PC-3 (cell line): ENCODE data around the gene TNPO3.

ENCODE experiments used
- EZH2phosphoT487 ChIP-seq: fragments of 300-600 bp; sonication (generic); IDR thresholded peaks from 2 replicates; pipeline ENCODE4 v1.6.1; 2018; ENCODE audit warnings: mild to moderate bottlenecking, antibody characterized with exemption, low read length, borderline replicate concordance
- TF ChIP-seq, protein P1 (sequence below): fragments of 300-600 bp; sonication (generic); conservative IDR thresholded peaks from 2 replicates; pipeline ENCODE4 v1.5.1; 2017; ENCODE audit warnings: antibody characterized with exemption, low read depth, mild to moderate bottlenecking, low read length

GRCh38 chr7:128910569-128910945, 144.4 kb downstream of the TNPO3 start, which contains the start of gene KCP:
- TF ChIP-seq, protein P1, sequence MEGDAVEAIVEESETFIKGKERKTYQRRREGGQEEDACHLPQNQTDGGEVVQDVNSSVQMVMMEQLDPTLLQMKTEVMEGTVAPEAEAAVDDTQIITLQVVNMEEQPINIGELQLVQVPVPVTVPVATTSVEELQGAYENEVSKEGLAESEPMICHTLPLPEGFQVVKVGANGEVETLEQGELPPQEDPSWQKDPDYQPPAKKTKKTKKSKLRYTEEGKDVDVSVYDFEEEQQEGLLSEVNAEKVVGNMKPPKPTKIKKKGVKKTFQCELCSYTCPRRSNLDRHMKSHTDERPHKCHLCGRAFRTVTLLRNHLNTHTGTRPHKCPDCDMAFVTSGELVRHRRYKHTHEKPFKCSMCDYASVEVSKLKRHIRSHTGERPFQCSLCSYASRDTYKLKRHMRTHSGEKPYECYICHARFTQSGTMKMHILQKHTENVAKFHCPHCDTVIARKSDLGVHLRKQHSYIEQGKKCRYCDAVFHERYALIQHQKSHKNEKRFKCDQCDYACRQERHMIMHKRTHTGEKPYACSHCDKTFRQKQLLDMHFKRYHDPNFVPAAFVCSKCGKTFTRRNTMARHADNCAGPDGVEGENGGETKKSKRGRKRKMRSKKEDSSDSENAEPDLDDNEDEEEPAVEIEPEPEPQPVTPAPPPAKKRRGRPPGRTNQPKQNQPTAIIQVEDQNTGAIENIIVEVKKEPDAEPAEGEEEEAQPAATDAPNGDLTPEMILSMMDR: no peak
- TF ChIP-seq EZH2phosphoT487: no peak
